HK-2 (cell line): ENCODE data around the gene WRAP73.
A peak's percentile ranks its signal among the peaks of the same experiment; 100 is the strongest.

ENCODE experiments used
- DNase-seq: peaks from one replicate; pipeline ENCODE4 v3.0.0-alpha.2; 2018; ENCODE audit not compliant: unreplicated experiment

Gene WRAP73

GRCh38 chr1:3649342-3650247 lies at the start of gene WRAP73:
WRAP73 (minus strand) TSS chr1:3650103; CDS start chr1:3649999, 104 bp downstream.
- DNase-seq, result peak; percentile 88

DNA sequence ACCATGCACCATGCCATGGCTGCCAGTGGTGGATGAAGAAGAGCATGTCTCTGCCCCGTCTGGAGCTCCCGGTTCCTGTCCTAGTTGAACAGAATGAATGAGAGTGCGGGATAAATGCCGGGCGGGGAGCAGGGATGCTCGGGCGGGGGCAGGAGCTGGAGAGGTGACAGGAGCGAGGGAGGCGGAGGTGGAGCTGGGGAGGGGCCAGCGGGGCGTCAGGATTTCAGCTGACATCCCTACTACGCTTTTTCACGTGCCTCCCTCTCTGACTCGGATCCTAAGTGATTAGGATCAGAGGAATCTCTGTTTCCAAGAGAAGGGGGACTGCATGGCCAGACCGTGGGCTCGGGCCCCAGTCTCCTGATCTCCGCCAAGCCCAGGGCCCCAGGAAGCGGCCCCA lies 49.7 kb upstream of the WRAP73 start:
- DNase-seq, result no peak

- DNase-seq, result no peak
Measured at GRCh38 chr1:3698660-3699408, 48.9 kb upstream of the WRAP73 start.

DNA sequence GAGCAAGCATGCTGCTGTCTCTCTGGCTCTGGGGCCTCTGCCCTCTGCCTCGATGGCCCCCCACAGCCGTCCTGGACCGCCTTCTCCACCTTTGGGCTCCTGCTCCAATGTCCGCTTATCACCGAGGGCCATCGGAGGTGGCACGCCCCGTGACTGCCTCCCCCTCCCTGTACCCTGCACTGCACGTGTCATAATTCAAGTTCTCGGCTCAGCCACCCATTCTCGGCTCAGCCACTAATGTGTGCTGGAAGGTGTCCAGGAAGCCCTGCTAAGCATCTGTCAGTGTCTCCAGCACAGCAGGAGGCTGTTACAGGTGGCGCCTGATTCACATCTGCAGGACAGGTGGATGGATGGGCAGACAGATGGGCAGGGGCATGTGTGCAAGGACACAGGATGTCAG lies 47.9 kb upstream of the WRAP73 start:
- DNase-seq, result no peak

DNA sequence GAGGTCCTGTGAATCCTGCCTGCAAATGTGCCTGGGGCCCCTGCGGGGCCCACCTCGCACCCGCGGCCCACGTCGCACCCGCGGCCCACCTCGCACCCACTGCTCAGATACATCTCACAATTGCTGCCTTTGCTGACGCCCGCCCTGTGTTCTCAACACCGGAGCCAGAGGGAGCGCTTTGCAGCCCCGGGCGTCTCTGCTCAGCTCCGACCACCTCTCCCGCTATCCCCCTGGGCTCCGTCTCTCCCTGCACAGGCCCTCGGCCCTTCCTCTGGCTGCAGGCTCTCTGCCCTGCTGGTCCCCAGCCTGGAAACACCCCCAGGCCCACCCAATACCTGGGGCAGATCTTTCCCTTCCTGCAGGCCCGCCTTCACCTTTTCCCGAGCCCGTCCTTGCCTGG lies 47.2 kb upstream of the WRAP73 start:
- no peak for DNase-seq

GRCh38 chr1:3696689-3697088 lies 46.8 kb upstream of the WRAP73 start:
- DNase-seq, result no peak

DNA sequence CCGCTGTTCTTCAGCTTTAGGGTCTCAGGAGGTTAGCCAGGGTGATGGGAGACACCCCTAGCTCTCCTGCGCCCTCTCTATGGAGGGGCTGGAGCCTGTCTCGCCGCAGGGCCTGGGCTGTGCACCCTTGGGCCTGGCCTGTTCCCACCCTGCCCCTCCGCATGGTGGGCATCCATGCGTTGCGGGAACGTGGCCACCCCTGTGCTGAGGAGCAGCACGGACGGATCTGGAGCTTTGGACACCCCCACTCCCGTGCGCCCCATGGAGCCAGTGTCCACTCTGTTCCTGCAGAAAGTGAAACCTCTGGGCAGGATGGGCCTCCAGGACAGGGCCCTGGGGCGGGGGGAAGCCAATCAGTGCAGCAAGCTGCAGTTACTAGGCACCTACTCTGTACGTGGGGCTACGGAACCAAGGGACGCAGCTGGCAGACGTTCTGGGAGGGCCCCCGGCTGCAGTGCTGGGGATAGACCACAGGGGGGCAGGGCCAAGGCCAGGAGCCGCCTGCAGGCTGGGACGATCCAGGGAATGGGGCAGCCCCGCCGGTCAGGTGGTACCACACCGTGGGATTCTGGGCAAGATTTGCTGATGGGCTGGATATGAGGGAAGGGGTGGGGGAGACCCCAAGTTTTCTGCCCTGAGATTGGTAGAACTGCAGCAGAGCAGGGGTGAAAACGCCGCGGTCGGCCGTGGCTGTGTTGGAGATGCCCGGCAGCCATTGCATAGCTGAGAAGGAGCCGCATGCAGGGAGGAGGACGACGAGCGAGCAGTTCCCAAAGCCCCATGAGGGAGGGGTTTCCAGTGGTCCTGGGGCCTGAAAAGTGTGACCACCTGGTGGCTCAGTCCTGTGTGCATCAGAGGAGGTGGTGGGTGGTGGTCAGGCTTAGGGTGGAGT lies 45.7 kb upstream of the WRAP73 start:
- DNase-seq, result peak; percentile 65

- no peak for DNase-seq
Measured at GRCh38 chr1:3693321-3693720, 43.4 kb upstream of the WRAP73 start.

DNA sequence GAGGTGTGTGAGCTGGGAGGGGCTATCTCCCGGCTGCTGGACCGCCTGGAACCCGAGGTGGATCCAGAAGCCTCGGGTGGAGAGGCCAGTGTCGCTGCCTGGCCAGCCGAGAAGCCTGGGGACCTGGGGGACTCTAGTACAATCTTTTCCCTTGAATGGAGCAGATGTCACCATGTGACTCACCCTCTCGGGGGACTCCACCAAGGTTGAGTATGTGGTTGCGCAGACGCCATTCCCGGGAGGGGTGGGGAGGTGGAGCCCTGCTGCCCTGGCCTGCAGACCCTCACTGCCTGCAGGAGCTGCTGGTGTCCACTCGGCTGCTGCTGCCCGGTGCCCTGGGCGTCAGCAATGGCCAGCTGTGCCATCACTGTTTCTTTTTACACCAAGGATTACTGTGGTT lies 42.7 kb upstream of the WRAP73 start:
- no peak for DNase-seq

- no peak for DNase-seq
Measured at GRCh38 chr1:3691421-3692204, 41.7 kb upstream of the WRAP73 start.

- DNase-seq, result no peak
Measured at GRCh38 chr1:3690282-3691065, 40.6 kb upstream of the WRAP73 start.

DNA sequence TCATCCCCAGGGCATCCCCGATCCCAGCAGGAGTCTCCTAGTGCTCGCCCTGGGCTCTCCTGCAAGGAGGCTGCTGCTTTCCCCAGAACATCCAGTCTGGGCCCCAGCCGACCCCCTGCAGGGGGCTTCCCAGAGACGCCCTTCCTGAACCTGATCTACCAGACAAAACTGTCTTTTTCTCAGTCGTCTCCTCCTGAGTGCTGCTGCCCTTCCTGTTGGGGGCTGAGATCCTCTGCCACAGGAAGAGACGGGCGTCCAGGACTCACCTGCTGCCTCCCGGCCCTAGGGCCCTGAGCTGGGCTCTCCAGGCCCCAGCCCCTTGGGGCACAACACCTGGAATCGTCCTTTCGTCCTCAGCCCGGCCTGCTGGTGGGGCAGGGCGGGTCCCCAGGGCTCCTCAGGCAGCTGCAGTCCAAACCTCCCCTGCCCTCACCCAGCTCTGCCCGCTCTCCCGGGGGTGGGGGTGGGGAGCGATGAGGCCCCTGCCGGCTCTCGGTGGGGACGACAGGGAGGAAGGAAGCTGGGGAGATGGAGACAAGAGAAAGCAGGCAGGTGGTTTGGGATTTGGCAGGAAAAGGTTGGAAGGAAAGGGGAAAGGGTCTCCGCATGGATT lies 39.3 kb upstream of the WRAP73 start:
- no peak for DNase-seq

- no peak for DNase-seq
Measured at GRCh38 chr1:3688356-3689137, 38.6 kb upstream of the WRAP73 start.

- no peak for DNase-seq
Measured at GRCh38 chr1:3687504-3687903, 37.6 kb upstream of the WRAP73 start.

- no peak for DNase-seq
Measured at GRCh38 chr1:3685906-3686305, 36.0 kb upstream of the WRAP73 start.

- no peak for DNase-seq
Measured at GRCh38 chr1:3685222-3685621, 35.3 kb upstream of the WRAP73 start.

GRCh38 chr1:3683992-3684391 lies 34.1 kb upstream of the WRAP73 start:
- no peak for DNase-seq

DNA sequence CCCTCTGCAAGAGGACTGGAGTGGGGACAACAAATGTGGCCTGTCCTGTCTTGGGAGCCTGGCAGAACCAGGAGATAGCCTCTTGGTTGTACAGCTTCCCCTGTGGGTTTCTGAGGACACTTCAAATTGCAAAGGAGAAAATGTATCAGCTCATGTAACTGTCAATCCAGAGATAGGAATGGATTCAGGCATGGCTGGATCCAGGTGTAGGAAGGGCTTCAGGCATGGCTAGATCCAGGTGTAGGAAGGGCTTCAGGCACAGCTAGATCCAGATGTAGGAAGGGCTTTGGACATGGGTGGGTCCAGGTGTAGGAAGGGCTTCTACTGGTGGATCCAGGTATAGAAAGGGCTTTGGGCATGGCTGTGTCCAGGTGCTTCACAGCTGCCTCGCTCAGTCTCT lies 33.3 kb upstream of the WRAP73 start:
- DNase-seq, result no peak
